ENCODE measurements around the gene CACNA2D3.

The CACNA2D3 gene

DNA sequence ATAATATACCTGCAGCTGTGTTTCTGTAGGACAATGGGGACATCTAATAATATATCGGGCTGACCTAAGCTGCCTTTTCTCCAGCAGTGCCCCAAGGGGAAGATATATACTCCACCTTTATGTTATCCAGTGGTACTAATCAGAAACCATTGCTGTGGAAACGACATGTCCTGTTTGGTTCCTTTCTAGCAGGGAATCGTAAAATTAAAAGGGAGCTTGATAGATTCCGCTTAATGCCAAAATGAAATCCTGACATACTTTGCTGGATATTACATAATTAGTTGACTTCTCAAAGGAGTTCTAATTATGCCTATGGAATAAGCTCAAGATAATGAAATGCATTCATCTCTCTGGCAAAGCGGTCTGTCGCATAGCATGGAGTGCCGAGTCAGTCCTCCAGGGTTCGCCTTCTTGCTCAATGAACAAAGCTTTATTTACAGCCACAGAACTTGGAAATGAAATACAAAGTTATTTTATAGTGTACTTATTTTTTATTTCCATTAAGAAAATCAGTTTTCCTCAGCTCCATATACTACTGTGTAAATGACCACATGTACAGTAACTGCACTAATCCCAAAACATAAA is 542.8 kb downstream of the CACNA2D3 start:
- H2AFZ ChIP-seq (ENCODE audit: low read length), result no peak overlapping the region
- no peaks in the 10 kb centered on the region for H3K79me1 ChIP-seq (ENCODE audit: low read depth, low read length)
- no peak overlapping the region for H2BK15ac ChIP-seq (ENCODE audit: low read length)
- no CpG with 5 or more reads among the region's 8 CpGs for WGBS, 2 donors (ENCODE audit: extremely low coverage in 2 of 2, insufficient read length in 2 of 2, insufficient replicate concordance in 1 of 2)
- no peak overlapping the region for H3K4ac ChIP-seq (ENCODE audit: low read length)
- H3K27ac ChIP-seq (replicated peaks; ENCODE audit: low read length), result no peak overlapping the region
- H3K9ac ChIP-seq (ENCODE audit: low read depth, low read length, poor library complexity), result no peak overlapping the region
- no peak overlapping the region for H3K4me2 ChIP-seq (ENCODE audit: insufficient read depth, low read length, poor library complexity, severe bottlenecking)
- H3K23ac ChIP-seq (ENCODE audit: low read depth, low read length, poor library complexity), result no peak overlapping the region
- no peak overlapping the region for H2AK5ac ChIP-seq (ENCODE audit: low read depth, low read length)
- DNase-seq (ENCODE audit: low spot score), result no peak
- H2BK12ac ChIP-seq (ENCODE audit: low read length), result no peak overlapping the region
- H3K36me3 ChIP-seq (replicated peaks in 1 of 2; ENCODE audit: control insufficient read depth in 2 of 2, insufficient read depth in 2 of 2, low read length in 2 of 2), result no peaks in the 10 kb centered on the region
- H3K4me1 ChIP-seq (ENCODE audit: control insufficient read depth in 2 of 2, insufficient read depth in 1 of 2, low read depth in 1 of 2, low read length in 2 of 2), result no peaks in the 10 kb centered on the region
- H3K4me3 ChIP-seq (ENCODE audit: low read length in 2 of 2), result no peak overlapping the region
- H2BK5ac ChIP-seq (ENCODE audit: low read length), result no peak overlapping the region
- H4K91ac ChIP-seq (ENCODE audit: low read depth, low read length, poor library complexity), result no peak overlapping the region
- H3K9me3 ChIP-seq (replicated peaks in 1 of 2; ENCODE audit: control insufficient read depth in 2 of 2, insufficient read depth in 1 of 2, low read depth in 1 of 2, low read length in 2 of 2), result peaks cover 0 to 3% of the 10 kb centered on the region in 2 donors
- no peak overlapping the region for H4K8ac ChIP-seq (ENCODE audit: low read depth, low read length)
- H3K14ac ChIP-seq (ENCODE audit: low read length), result no peak overlapping the region
- no peak overlapping the region for H3K18ac ChIP-seq (ENCODE audit: low read length)
- peaks cover 0 to 14% (median 0%) of the 10 kb centered on the region in 3 experiments for H3K27me3 ChIP-seq (ENCODE audit: control insufficient read depth in 3 of 3, insufficient read depth in 3 of 3, low read depth in 1 of 3, low read length in 3 of 3)
- no peak overlapping the region for H2BK120ac ChIP-seq (ENCODE audit: low read depth, low read length)

DNA sequence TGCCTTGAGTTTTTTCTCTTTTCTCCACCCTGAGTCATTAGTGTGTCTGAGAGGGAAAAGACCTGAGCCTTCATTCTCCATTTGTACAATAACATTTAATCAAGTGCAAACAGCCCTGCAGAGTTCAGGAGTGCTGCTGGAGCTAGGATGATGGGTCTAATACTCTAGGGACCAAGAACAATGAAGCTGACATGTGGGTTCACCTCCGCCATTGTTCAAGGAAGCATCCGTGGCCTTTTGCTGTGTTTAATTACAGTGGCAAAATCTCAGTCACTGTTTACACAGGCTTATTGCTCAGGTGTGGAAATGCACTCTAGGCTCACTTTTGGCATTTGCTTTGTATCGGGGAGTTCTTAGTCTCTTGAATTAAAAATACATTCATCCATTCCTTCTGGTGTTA is 545.9 kb downstream of the CACNA2D3 start:
- Histone ChIP-seq H3K9ac (ENCODE audit: low read depth, low read length, poor library complexity) (no peak overlapping the region), H3K4me2 (ENCODE audit: insufficient read depth, low read length, poor library complexity, severe bottlenecking) (no peak overlapping the region), H2BK5ac (ENCODE audit: low read length) (no peak overlapping the region), H3K4me3 (ENCODE audit: low read length in 2 of 2) (no peak overlapping the region), H3K14ac (ENCODE audit: low read length) (no peak overlapping the region), H3K23ac (ENCODE audit: low read depth, low read length, poor library complexity) (no peak overlapping the region), H4K91ac (ENCODE audit: low read depth, low read length, poor library complexity) (no peak overlapping the region), H3K4me1 (ENCODE audit: control insufficient read depth in 2 of 2, insufficient read depth in 1 of 2, low read depth in 1 of 2, low read length in 2 of 2) (peaks cover 0 to 4% of the 10 kb centered on the region in 2 donors), H3K36me3 (replicated peaks in 1 of 2; ENCODE audit: control insufficient read depth in 2 of 2, insufficient read depth in 2 of 2, low read length in 2 of 2) (no peaks in the 10 kb centered on the region), H2AFZ (ENCODE audit: low read length) (no peak overlapping the region), H2BK12ac (ENCODE audit: low read length) (no peak overlapping the region), H3K27me3 (ENCODE audit: control insufficient read depth in 3 of 3, insufficient read depth in 3 of 3, low read depth in 1 of 3, low read length in 3 of 3) (peaks cover 0 to 20% (median 0%) of the 10 kb centered on the region in 3 experiments), H2AK5ac (ENCODE audit: low read depth, low read length) (no peak overlapping the region), H3K9me3 (replicated peaks in 1 of 2; ENCODE audit: control insufficient read depth in 2 of 2, insufficient read depth in 1 of 2, low read depth in 1 of 2, low read length in 2 of 2) (peaks cover 0 to 3% of the 10 kb centered on the region in 2 donors), H2BK120ac (ENCODE audit: low read depth, low read length) (no peak overlapping the region), H2BK15ac (ENCODE audit: low read length) (no peak overlapping the region), H3K79me1 (ENCODE audit: low read depth, low read length) (no peaks in the 10 kb centered on the region), H3K18ac (ENCODE audit: low read length) (no peak overlapping the region), H4K8ac (ENCODE audit: low read depth, low read length) (no peak overlapping the region), H3K27ac (replicated peaks; ENCODE audit: low read length) (no peak overlapping the region), H3K4ac (ENCODE audit: low read length) (no peak overlapping the region)
- no peak for DNase-seq (ENCODE audit: low spot score)
- no CpG with 5 or more reads among the region's 3 CpGs for WGBS, 2 donors (ENCODE audit: extremely low coverage in 2 of 2, insufficient read length in 2 of 2, insufficient replicate concordance in 1 of 2)

DNA sequence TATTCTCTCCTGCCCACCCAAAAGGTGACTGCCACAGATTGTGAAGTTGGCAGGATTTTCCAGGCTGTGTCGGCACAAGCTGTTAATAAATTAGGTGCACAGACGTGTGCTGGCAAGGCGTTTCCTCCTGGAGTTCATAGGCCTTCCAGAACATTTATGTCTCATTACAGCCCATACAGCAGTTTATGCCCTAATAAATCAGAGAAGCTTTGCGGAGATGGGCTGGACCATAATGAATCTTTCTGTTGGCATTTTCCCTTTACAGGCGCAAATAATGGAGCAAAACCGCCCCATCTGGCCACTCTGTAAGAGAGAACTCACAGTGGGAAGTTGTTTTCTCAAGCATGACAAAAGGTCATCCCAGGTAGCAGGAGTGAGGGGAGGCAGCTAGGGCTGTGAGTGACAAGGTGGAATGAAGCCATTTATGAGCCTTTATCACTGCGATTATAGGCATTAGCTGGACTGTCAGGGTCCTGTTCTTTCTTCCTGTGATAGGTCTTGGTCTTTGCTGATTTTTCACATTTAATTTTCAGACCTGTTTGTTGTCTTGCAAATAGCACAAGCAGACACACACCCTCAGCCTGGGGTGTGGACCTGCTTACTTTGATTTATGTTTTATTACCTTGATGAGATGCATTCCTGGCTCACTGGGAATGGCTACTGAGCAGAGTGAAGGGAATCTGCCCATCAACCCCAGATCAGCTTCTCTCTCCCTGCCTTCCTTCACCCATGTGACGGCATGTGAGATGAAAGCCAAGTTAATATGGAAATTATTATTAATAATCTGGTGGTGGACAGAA is 548.0 kb downstream of the CACNA2D3 start:
- no peaks in the 10 kb centered on the region for H3K79me1 ChIP-seq (ENCODE audit: low read depth, low read length)
- no peak overlapping the region for H3K27ac ChIP-seq (replicated peaks; ENCODE audit: low read length)
- H2BK12ac ChIP-seq (ENCODE audit: low read length), result no peak overlapping the region
- H2BK120ac ChIP-seq (ENCODE audit: low read depth, low read length), result no peak overlapping the region
- H3K14ac ChIP-seq (ENCODE audit: low read length), result no peak overlapping the region
- H3K4ac ChIP-seq (ENCODE audit: low read length), result no peak overlapping the region
- WGBS, 2 donors (ENCODE audit: extremely low coverage in 2 of 2, insufficient read length in 2 of 2, insufficient replicate concordance in 1 of 2), result no CpG with 5 or more reads among the region's 8 CpGs
- H2BK15ac ChIP-seq (ENCODE audit: low read length), result no peak overlapping the region
- no peak for DNase-seq (ENCODE audit: low spot score)
- no peak overlapping the region for H3K4me2 ChIP-seq (ENCODE audit: insufficient read depth, low read length, poor library complexity, severe bottlenecking)
- peaks cover 0 to 20% (median 0%) of the 10 kb centered on the region in 3 experiments for H3K27me3 ChIP-seq (ENCODE audit: control insufficient read depth in 3 of 3, insufficient read depth in 3 of 3, low read depth in 1 of 3, low read length in 3 of 3)
- H4K8ac ChIP-seq (ENCODE audit: low read depth, low read length), result no peak overlapping the region
- no peak overlapping the region for H2AK5ac ChIP-seq (ENCODE audit: low read depth, low read length)
- no peak overlapping the region for H2BK5ac ChIP-seq (ENCODE audit: low read length)
- H2AFZ ChIP-seq (ENCODE audit: low read length), result no peak overlapping the region
- H4K91ac ChIP-seq (ENCODE audit: low read depth, low read length, poor library complexity), result no peak overlapping the region
- no peak overlapping the region for H3K18ac ChIP-seq (ENCODE audit: low read length)
- no peak overlapping the region for H3K4me3 ChIP-seq (ENCODE audit: low read length in 2 of 2)
- no peaks in the 10 kb centered on the region for H3K9me3 ChIP-seq (replicated peaks in 1 of 2; ENCODE audit: control insufficient read depth in 2 of 2, insufficient read depth in 1 of 2, low read depth in 1 of 2, low read length in 2 of 2)
- peaks cover 0 to 4% of the 10 kb centered on the region in 2 donors for H3K4me1 ChIP-seq (ENCODE audit: control insufficient read depth in 2 of 2, insufficient read depth in 1 of 2, low read depth in 1 of 2, low read length in 2 of 2)
- no peaks in the 10 kb centered on the region for H3K36me3 ChIP-seq (replicated peaks in 1 of 2; ENCODE audit: control insufficient read depth in 2 of 2, insufficient read depth in 2 of 2, low read length in 2 of 2)
- no peak overlapping the region for H3K23ac ChIP-seq (ENCODE audit: low read depth, low read length, poor library complexity)
- H3K9ac ChIP-seq (ENCODE audit: low read depth, low read length, poor library complexity), result no peak overlapping the region

DNA sequence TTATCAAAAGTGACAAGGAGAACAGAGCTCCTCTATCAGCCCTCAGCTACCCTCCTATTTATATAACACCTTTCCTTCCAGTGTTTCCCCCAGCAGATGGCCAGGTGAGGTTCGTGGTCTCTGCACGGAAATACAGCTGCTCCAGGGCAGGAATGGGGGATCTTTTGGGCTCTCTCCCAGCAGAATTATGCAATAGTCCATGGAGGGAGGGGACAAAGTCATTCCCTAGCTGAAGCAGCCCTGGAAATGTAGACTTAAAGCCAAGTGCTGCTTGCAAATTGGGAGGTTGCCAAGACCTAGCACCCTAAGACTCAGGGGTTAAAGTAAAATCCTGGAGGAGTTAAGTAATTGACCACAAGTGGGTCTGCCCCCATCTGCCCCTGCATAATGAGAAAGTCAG is 549.2 kb downstream of the CACNA2D3 start:
- H4K91ac ChIP-seq (ENCODE audit: low read depth, low read length, poor library complexity), result no peak overlapping the region
- no peaks in the 10 kb centered on the region for H3K9me3 ChIP-seq (replicated peaks in 1 of 2; ENCODE audit: control insufficient read depth in 2 of 2, insufficient read depth in 1 of 2, low read depth in 1 of 2, low read length in 2 of 2)
- H3K23ac ChIP-seq (ENCODE audit: low read depth, low read length, poor library complexity), result no peak overlapping the region
- H3K9ac ChIP-seq (ENCODE audit: low read depth, low read length, poor library complexity), result no peak overlapping the region
- H3K4ac ChIP-seq (ENCODE audit: low read length), result no peak overlapping the region
- WGBS, 2 donors (ENCODE audit: extremely low coverage in 2 of 2, insufficient read length in 2 of 2, insufficient replicate concordance in 1 of 2), result no CpG with 5 or more reads among the region's 2 CpGs
- H2BK12ac ChIP-seq (ENCODE audit: low read length), result no peak overlapping the region
- no peak overlapping the region for H2BK15ac ChIP-seq (ENCODE audit: low read length)
- DNase-seq (ENCODE audit: low spot score), result no peak
- no peak overlapping the region for H3K4me2 ChIP-seq (ENCODE audit: insufficient read depth, low read length, poor library complexity, severe bottlenecking)
- no peak overlapping the region for H3K4me3 ChIP-seq (ENCODE audit: low read length in 2 of 2)
- no peak overlapping the region for H3K14ac ChIP-seq (ENCODE audit: low read length)
- H4K8ac ChIP-seq (ENCODE audit: low read depth, low read length), result no peak overlapping the region
- no peaks in the 10 kb centered on the region for H3K36me3 ChIP-seq (replicated peaks in 1 of 2; ENCODE audit: control insufficient read depth in 2 of 2, insufficient read depth in 2 of 2, low read length in 2 of 2)
- H3K18ac ChIP-seq (ENCODE audit: low read length), result no peak overlapping the region
- H3K27me3 ChIP-seq (ENCODE audit: control insufficient read depth in 3 of 3, insufficient read depth in 3 of 3, low read depth in 1 of 3, low read length in 3 of 3), result peaks cover 0 to 23% (median 0%) of the 10 kb centered on the region in 3 experiments
- no peak overlapping the region for H2AFZ ChIP-seq (ENCODE audit: low read length)
- peaks cover 0 to 4% of the 10 kb centered on the region in 2 donors for H3K4me1 ChIP-seq (ENCODE audit: control insufficient read depth in 2 of 2, insufficient read depth in 1 of 2, low read depth in 1 of 2, low read length in 2 of 2)
- no peak overlapping the region for H2AK5ac ChIP-seq (ENCODE audit: low read depth, low read length)
- no peak overlapping the region for H2BK120ac ChIP-seq (ENCODE audit: low read depth, low read length)
- H3K27ac ChIP-seq (replicated peaks; ENCODE audit: low read length), result no peak overlapping the region
- no peaks in the 10 kb centered on the region for H3K79me1 ChIP-seq (ENCODE audit: low read depth, low read length)
- H2BK5ac ChIP-seq (ENCODE audit: low read length), result no peak overlapping the region

Data from neuronal stem cell (in vitro differentiated cells).